K562 (cell line): ENCODE results near the gene KNG1. TPM values are rescaled to one million over a fixed set of nuclear protein-coding genes. Genes with fewer than 3 reads are reported as not detected.

ENCODE experiments used
- BRD4 ChIP-seq: fragments of 200-600 bp; sonication (generic); IDR thresholded peaks from 2 replicates; pipeline ENCODE4 v1.6.1; 2017; ENCODE audit warnings: inconsistent platforms
- CREB1 ChIP-seq, 2 experiments: sonication (generic) in 1 of 2; formaldehyde crosslinking in 1 of 2; IDR thresholded peaks; 2 replicates each; pipeline versions ENCODE4 v1.6.1 to v1.8.0; 2012 to 2022; ENCODE audit warnings: inconsistent platforms in 1 of 2, mild to moderate bottlenecking in 1 of 2, missing genetic modification reagents in 1 of 2, moderate library complexity in 1 of 2
- ESRRA ChIP-seq: fragments of 450-650 bp; IDR thresholded peaks from 2 replicates; pipeline ENCODE4 v1.6.1; 2014; ENCODE audit warnings: low read depth, mild to moderate bottlenecking, moderate library complexity, borderline replicate concordance
- GABPB1 ChIP-seq: sonication (generic); formaldehyde crosslinking; IDR thresholded peaks from 2 replicates; pipeline ENCODE4 v1.8.0; 2022; ENCODE audit warnings: mild to moderate bottlenecking, missing genetic modification reagents
- HNRNPLL ChIP-seq: fragments of 200-400 bp; formaldehyde crosslinking; IDR thresholded peaks from 2 replicates; pipeline ENCODE4 v1.6.1; 2017; ENCODE audit warnings: low read length, low read depth, mild to moderate bottlenecking; ENCODE audit not compliant: poor library complexity, severe bottlenecking
- MCM2 ChIP-seq: fragments of 450-650 bp; IDR thresholded peaks from 2 replicates; pipeline ENCODE4 v1.6.1; 2017; ENCODE audit warnings: low read depth, mild to moderate bottlenecking
- NCOR1 ChIP-seq: fragments of 450-650 bp; IDR thresholded peaks from 2 replicates; pipeline ENCODE4 v1.6.1; 2016; ENCODE audit warnings: mild to moderate bottlenecking, moderate library complexity
- SMAD4 ChIP-seq: fragments of 250-450 bp; sonication (Bioruptor Pico); conservative IDR thresholded peaks from 2 replicates; pipeline ENCODE4 v1.8.0; 2021; ENCODE audit warnings: inconsistent platforms, mild to moderate bottlenecking, moderate library complexity
- SMARCE1 ChIP-seq: fragments of 450-650 bp; IDR thresholded peaks from 2 replicates; pipeline ENCODE4 v1.7.1; 2016; ENCODE audit warnings: mild to moderate bottlenecking
- SNIP1 ChIP-seq: fragments of 450-650 bp; IDR thresholded peaks from 2 replicates; pipeline ENCODE4 v1.7.1; 2017; ENCODE audit warnings: low read depth, mild to moderate bottlenecking
- TARDBP ChIP-seq: fragments of 450-650 bp; IDR thresholded peaks from 2 replicates; pipeline ENCODE4 v1.6.1; 2016
- ZKSCAN3 ChIP-seq: fragments of 250-450 bp; sonication (Bioruptor Pico); IDR thresholded peaks from 2 replicates; pipeline ENCODE4 v1.4.0; 2020
- polyA plus RNA-seq, 8 experiments: library from polyadenylated mRNA; depleted of rRNA in 4 of 8; stranded (reverse) in 5 of 8; unstranded in 3 of 8; fragments of >200 nt; fragmentation: Nextera tagmentation in 2 of 8; fragmentation: Illumina TruSeq in 1 of 8; extraction: Ambion mirVana in 2 of 8; extraction: Trizol in 1 of 8; gene quantifications; 2 replicates each; pipeline versions ENCODE4 v1.2.1 to v1.2.3, GENCODE V29; 2011 to 2014; ENCODE audit warnings: inconsistent platforms in 1 of 8, missing spikeins in 1 of 8
- total RNA-seq, 7 experiments: library from RNA; depleted of rRNA in 6 of 7; stranded (reverse); fragments of >200 nt in 6 of 7; fragmentation: Illumina TruSeq in 2 of 7; extraction: Trizol in 2 of 7; gene quantifications; 2 replicates each; pipeline versions ENCODE4 v1.2.1 to v1.2.3, GENCODE V29; 2011 to 2021; ENCODE audit warnings: low replicate concordance in 1 of 7
- TF ChIP-seq, protein P1 (sequence below): fragments of 250-450 bp; sonication (Bioruptor Pico); IDR thresholded peaks from 2 replicates; pipeline ENCODE4 v1.8.0; 2021; ENCODE audit warnings: moderate library complexity, mild to moderate bottlenecking, inconsistent platforms
- TF ChIP-seq, protein P2 (sequence below): sonication (generic); formaldehyde crosslinking; IDR thresholded peaks from 2 replicates; pipeline ENCODE4 v1.8.0; 2023; ENCODE audit warnings: missing genetic modification reagents, mild to moderate bottlenecking, borderline replicate concordance
- TF ChIP-seq, protein P3 (sequence below): fragments of 250-450 bp; sonication (Bioruptor Pico); IDR thresholded peaks from 2 replicates; pipeline ENCODE4 v1.9.0; 2021; ENCODE audit warnings: mild to moderate bottlenecking
- TF ChIP-seq, protein P4 (sequence below): sonication (generic); formaldehyde crosslinking; IDR thresholded peaks from 2 replicates; pipeline ENCODE4 v1.8.0; 2022; ENCODE audit warnings: mild to moderate bottlenecking, missing genetic modification reagents

KNG1 gene
- total and polyA plus RNA-seq, 9 of the 15 experiments (the other 6 are each of a cell fraction or from before 2014, with no cell fraction given), result 0.09 TPM; not detected in 8

DNA sequence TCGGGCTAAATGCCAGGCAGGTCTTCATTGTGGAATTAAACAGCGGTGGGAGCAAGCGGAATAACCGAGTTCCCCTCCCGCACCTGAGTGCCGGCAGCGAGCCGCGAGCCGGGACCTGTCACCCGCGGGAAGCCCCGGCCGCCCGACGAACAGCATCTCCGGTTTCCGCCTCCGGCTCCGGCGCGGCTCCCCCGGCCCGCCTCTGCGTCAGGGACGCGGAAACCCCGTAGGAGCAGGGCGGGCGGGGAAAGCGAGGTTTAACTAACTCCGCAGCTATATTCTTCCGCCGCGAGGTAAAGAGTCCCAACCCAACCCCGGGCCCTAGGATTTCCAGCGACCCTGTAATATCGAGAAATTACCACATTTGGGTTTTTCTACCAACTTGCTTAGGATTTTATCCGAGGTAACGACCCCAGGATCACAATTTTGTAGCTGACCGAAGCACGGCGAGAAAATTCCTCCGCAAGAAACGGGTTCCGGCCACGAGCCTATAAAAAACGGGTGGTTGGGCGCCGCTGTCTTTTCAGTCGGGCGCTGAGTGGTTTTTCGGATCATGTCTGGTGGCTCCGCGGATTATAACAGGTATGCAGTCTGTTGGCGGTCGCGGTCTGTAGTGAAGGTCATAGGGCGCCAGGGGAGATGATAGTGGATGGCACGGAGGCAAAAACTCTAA is 66.0 kb downstream of the KNG1 start, which contains the start of gene EIF4A2 (continued):
- TF ChIP-seq, protein P1, sequence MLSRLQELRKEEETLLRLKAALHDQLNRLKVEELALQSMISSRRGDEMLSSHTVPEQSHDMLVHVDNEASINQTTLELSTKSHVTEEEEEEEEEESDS, result no peak
- TF ChIP-seq SMARCE1 (peak; percentile 48; the same call in 1 of the 2 replicates), CREB1 (IDR thresholded peaks at IDR 0.05) (peak; percentile 68), CREB1 (CRISPR knock-in tag; IDR thresholded peaks at IDR 0.05) (peak; percentile 72; the same call in 1 of the 2 replicates), ESRRA (peak; percentile 64), SNIP1 (no peak), SMAD4 (CRISPR knock-in tag) (peak; percentile 92), BRD4 (peak; percentile 93), ZKSCAN3 (CRISPR knock-in tag) (no peak), MCM2 (no peak), NCOR1 (peak; percentile 71), GABPB1 (CRISPR knock-in tag) (0 out of 2 replicates have a peak, but pooled peaks have one; percentile 57), HNRNPLL (peak; percentile 93), TARDBP (no peak; the same call in none of the 2 replicates)
- TF ChIP-seq, protein P2, sequence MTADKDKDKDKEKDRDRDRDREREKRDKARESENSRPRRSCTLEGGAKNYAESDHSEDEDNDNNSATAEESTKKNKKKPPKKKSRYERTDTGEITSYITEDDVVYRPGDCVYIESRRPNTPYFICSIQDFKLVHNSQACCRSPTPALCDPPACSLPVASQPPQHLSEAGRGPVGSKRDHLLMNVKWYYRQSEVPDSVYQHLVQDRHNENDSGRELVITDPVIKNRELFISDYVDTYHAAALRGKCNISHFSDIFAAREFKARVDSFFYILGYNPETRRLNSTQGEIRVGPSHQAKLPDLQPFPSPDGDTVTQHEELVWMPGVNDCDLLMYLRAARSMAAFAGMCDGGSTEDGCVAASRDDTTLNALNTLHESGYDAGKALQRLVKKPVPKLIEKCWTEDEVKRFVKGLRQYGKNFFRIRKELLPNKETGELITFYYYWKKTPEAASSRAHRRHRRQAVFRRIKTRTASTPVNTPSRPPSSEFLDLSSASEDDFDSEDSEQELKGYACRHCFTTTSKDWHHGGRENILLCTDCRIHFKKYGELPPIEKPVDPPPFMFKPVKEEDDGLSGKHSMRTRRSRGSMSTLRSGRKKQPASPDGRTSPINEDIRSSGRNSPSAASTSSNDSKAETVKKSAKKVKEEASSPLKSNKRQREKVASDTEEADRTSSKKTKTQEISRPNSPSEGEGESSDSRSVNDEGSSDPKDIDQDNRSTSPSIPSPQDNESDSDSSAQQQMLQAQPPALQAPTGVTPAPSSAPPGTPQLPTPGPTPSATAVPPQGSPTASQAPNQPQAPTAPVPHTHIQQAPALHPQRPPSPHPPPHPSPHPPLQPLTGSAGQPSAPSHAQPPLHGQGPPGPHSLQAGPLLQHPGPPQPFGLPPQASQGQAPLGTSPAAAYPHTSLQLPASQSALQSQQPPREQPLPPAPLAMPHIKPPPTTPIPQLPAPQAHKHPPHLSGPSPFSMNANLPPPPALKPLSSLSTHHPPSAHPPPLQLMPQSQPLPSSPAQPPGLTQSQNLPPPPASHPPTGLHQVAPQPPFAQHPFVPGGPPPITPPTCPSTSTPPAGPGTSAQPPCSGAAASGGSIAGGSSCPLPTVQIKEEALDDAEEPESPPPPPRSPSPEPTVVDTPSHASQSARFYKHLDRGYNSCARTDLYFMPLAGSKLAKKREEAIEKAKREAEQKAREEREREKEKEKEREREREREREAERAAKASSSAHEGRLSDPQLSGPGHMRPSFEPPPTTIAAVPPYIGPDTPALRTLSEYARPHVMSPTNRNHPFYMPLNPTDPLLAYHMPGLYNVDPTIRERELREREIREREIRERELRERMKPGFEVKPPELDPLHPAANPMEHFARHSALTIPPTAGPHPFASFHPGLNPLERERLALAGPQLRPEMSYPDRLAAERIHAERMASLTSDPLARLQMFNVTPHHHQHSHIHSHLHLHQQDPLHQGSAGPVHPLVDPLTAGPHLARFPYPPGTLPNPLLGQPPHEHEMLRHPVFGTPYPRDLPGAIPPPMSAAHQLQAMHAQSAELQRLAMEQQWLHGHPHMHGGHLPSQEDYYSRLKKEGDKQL (CRISPR knock-in tag), result no peak
- TF ChIP-seq, protein P3, sequence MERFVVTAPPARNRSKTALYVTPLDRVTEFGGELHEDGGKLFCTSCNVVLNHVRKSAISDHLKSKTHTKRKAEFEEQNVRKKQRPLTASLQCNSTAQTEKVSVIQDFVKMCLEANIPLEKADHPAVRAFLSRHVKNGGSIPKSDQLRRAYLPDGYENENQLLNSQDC (CRISPR knock-in tag), result 0 out of 2 replicates have a peak, but pooled peaks have one; percentile 16
- TF ChIP-seq, protein P4, sequence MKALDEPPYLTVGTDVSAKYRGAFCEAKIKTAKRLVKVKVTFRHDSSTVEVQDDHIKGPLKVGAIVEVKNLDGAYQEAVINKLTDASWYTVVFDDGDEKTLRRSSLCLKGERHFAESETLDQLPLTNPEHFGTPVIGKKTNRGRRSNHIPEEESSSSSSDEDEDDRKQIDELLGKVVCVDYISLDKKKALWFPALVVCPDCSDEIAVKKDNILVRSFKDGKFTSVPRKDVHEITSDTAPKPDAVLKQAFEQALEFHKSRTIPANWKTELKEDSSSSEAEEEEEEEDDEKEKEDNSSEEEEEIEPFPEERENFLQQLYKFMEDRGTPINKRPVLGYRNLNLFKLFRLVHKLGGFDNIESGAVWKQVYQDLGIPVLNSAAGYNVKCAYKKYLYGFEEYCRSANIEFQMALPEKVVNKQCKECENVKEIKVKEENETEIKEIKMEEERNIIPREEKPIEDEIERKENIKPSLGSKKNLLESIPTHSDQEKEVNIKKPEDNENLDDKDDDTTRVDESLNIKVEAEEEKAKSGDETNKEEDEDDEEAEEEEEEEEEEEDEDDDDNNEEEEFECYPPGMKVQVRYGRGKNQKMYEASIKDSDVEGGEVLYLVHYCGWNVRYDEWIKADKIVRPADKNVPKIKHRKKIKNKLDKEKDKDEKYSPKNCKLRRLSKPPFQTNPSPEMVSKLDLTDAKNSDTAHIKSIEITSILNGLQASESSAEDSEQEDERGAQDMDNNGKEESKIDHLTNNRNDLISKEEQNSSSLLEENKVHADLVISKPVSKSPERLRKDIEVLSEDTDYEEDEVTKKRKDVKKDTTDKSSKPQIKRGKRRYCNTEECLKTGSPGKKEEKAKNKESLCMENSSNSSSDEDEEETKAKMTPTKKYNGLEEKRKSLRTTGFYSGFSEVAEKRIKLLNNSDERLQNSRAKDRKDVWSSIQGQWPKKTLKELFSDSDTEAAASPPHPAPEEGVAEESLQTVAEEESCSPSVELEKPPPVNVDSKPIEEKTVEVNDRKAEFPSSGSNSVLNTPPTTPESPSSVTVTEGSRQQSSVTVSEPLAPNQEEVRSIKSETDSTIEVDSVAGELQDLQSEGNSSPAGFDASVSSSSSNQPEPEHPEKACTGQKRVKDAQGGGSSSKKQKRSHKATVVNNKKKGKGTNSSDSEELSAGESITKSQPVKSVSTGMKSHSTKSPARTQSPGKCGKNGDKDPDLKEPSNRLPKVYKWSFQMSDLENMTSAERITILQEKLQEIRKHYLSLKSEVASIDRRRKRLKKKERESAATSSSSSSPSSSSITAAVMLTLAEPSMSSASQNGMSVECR (CRISPR knock-in tag), result peak; percentile 61
